HG02623 (cell line): Measurements from ENCODE around the gene SEPTIN8.
A peak's percentile ranks its signal among the peaks of the same experiment; 100 is the strongest.

ENCODE experiments used
- ATAC-seq: cut with Tn5 transposase; IDR thresholded peaks from one replicate; pipeline ENCODE4 v1.9.1; 2021; ENCODE audit warnings: moderate library complexity; ENCODE audit not compliant: unreplicated experiment

SEPTIN8 gene

GRCh38 chr5:132751971-132752580 is 25.0 kb downstream of the SEPTIN8 start:
- ATAC-seq: no peak

GRCh38 chr5:132751444-132751843 is 25.6 kb downstream of the SEPTIN8 start:
- no peak for ATAC-seq

- ATAC-seq: no peak
Observed at GRCh38 chr5:132750471-132751230, 26.4 kb downstream of the SEPTIN8 start.

GRCh38 chr5:132749506-132749905 is 27.5 kb downstream of the SEPTIN8 start:
- ATAC-seq: no peak

- no peak for ATAC-seq
Observed at GRCh38 chr5:132748522-132749000, 28.5 kb downstream of the SEPTIN8 start.

- ATAC-seq: peak; percentile 6
Observed at GRCh38 chr5:132747616-132748440, 29.2 kb downstream of the SEPTIN8 start.

- peak; percentile 43 for ATAC-seq
Observed at GRCh38 chr5:132746954-132747615, 30.0 kb downstream of the SEPTIN8 start, which contains the start of gene CCNI2. Gene CCNI2 (plus strand): TSS chr5:132747426. CDS start chr5:132747496, 70 bp downstream.

- ATAC-seq: no peak
Observed at GRCh38 chr5:132746592-132746953, 30.5 kb downstream of the SEPTIN8 start.

- ATAC-seq: no peak
Observed at GRCh38 chr5:132744659-132745058, 32.4 kb downstream of the SEPTIN8 start.

- ATAC-seq: no peak
Observed at GRCh38 chr5:132742626-132743025, 34.4 kb downstream of the SEPTIN8 start.

- no peak for ATAC-seq
Observed at GRCh38 chr5:132742158-132742557, 34.9 kb downstream of the SEPTIN8 start.

- no peak for ATAC-seq
Observed at GRCh38 chr5:132739232-132739631, 37.8 kb downstream of the SEPTIN8 start.

GRCh38 chr5:132737982-132738681 is 38.9 kb downstream of the SEPTIN8 start:
- ATAC-seq: no peak

GRCh38 chr5:132736853-132737833 is 39.9 kb downstream of the SEPTIN8 start, which contains the start of gene KIF3A:
Gene KIF3A (minus strand): TSS chr5:132737546. CDS start chr5:132737419, 127 bp downstream.
- peak; percentile 86 for ATAC-seq

- ATAC-seq: no peak
Observed at GRCh38 chr5:132734687-132735086, 42.4 kb downstream of the SEPTIN8 start.

GRCh38 chr5:132733499-132734148 is 43.4 kb downstream of the SEPTIN8 start:
- no peak for ATAC-seq

GRCh38 chr5:132729896-132730295 is 47.1 kb downstream of the SEPTIN8 start:
- no peak for ATAC-seq

GRCh38 chr5:132725745-132726144 is 51.3 kb downstream of the SEPTIN8 start:
- no peak for ATAC-seq
